Measurements from ENCODE around the gene CSTF1.
"Not testable (repeated sequence)": the region's sequence is repeated elsewhere in the genome, so short reads cannot be mapped to it uniquely, and the experiment has no call there.

Gene CSTF1

GRCh38 chr20:56369179-56369578 is 23.3 kb upstream of the CSTF1 start:
- no peak for DNase-seq (ENCODE audit: low spot score)

- no peak for DNase-seq (ENCODE audit: low spot score)
Observed at GRCh38 chr20:56371977-56372376, 20.5 kb upstream of the CSTF1 start.

- no peak for DNase-seq (ENCODE audit: low spot score)
Observed at GRCh38 chr20:56372850-56373249, 19.6 kb upstream of the CSTF1 start.

GRCh38 chr20:56373942-56374341 is 18.5 kb upstream of the CSTF1 start:
- no peak for DNase-seq (ENCODE audit: low spot score)

- no peak for DNase-seq (ENCODE audit: low spot score)
Observed at GRCh38 chr20:56376331-56376730, 16.1 kb upstream of the CSTF1 start.

- no peak for DNase-seq (ENCODE audit: low spot score)
Observed at GRCh38 chr20:56378386-56378785, 14.1 kb upstream of the CSTF1 start.

- DNase-seq (ENCODE audit: low spot score) = no peak
Observed at GRCh38 chr20:56380375-56380774, 12.1 kb upstream of the CSTF1 start.

- no peak for DNase-seq (ENCODE audit: low spot score)
Observed at GRCh38 chr20:56381501-56381900, 10.9 kb upstream of the CSTF1 start.

GRCh38 chr20:56382696-56383095 is 9.7 kb upstream of the CSTF1 start:
- no peak for DNase-seq (ENCODE audit: low spot score)

- no peak for DNase-seq (ENCODE audit: low spot score)
Observed at GRCh38 chr20:56383334-56383733, 9.1 kb upstream of the CSTF1 start.

GRCh38 chr20:56385130-56385529 is 7.3 kb upstream of the CSTF1 start:
- DNase-seq (ENCODE audit: low spot score) = no peak

GRCh38 chr20:56386219-56386618 is 6.2 kb upstream of the CSTF1 start:
- no peak for DNase-seq (ENCODE audit: low spot score)

- DNase-seq (ENCODE audit: low spot score) = no peak
Observed at GRCh38 chr20:56388882-56389281, 3.6 kb upstream of the CSTF1 start.

GRCh38 chr20:56389807-56390206 is 2.6 kb upstream of the CSTF1 start:
- DNase-seq (ENCODE audit: low spot score) = no peak

GRCh38 chr20:56390396-56390795 is 2.0 kb upstream of the CSTF1 start:
- DNase-seq (ENCODE audit: low spot score) = not testable (repeated sequence)

- DNase-seq (ENCODE audit: low spot score) = no peak
Observed at GRCh38 chr20:56391037-56391436, 1.4 kb upstream of the CSTF1 start.

- DNase-seq (ENCODE audit: low spot score) = no peak
Observed at GRCh38 chr20:56391596-56392131, 781 bp upstream of the CSTF1 start.

GRCh38 chr20:56392881-56393482 is 537 bp downstream of the CSTF1 start:
- no peak for DNase-seq (ENCODE audit: low spot score)

GRCh38 chr20:56393653-56394052 is 1.2 kb downstream of the CSTF1 start:
- no peak for DNase-seq (ENCODE audit: low spot score)

- DNase-seq (ENCODE audit: low spot score) = no peak
Observed at GRCh38 chr20:56395166-56395565, 2.7 kb downstream of the CSTF1 start.

GRCh38 chr20:56400001-56400640 is 7.7 kb downstream of the CSTF1 start:
- DNase-seq (ENCODE audit: low spot score) = peak; percentile 45

- DNase-seq (ENCODE audit: low spot score) = no peak
Observed at GRCh38 chr20:56403465-56403864, 11.0 kb downstream of the CSTF1 start.

- not testable (repeated sequence) for DNase-seq (ENCODE audit: low spot score)
Observed at GRCh38 chr20:56405356-56405755, 12.9 kb downstream of the CSTF1 start.

GRCh38 chr20:56406910-56407309 is 14.5 kb downstream of the CSTF1 start:
- DNase-seq (ENCODE audit: low spot score) = no peak
